SU-DHL-6 (cell line): ENCODE data around the gene VGF.

Source experiments
- H2AFZ ChIP-seq: fragments of 200-600 bp; sonication (generic); 2 replicates; pipeline ENCODE4 v1.6.1; 2014; ENCODE audit warnings: low read depth, mild to moderate bottlenecking, moderate library complexity, mixed read lengths, antibody characterized with exemption, low read length; ENCODE audit not compliant: severe bottlenecking
- H3F3A ChIP-seq: fragments of 200-600 bp; shearing (Covaris generic); 2 replicates; pipeline ENCODE4 v1.6.0; 2016; ENCODE audit warnings: antibody characterized with exemption, mild to moderate bottlenecking; ENCODE audit not compliant: insufficient read depth
- H3K27ac ChIP-seq: fragments of 200-600 bp; sonication (generic); 2 replicates; pipeline ENCODE4 v1.5.1; 2016; ENCODE audit warnings: low read depth, mild to moderate bottlenecking, low read length, moderate library complexity, mixed read lengths
- H3K27me3 ChIP-seq: fragments of 200-600 bp; sonication (generic), shearing (Covaris generic); 2 replicates; pipeline ENCODE4 v1.6.0; 2014; ENCODE audit warnings: mild to moderate bottlenecking, low read length
- H3K36me3 ChIP-seq: fragments of 200-600 bp; sonication (generic); 2 replicates; pipeline ENCODE4 v1.6.1; 2014; ENCODE audit warnings: mild to moderate bottlenecking, low read length, mixed read lengths
- H3K4me2 ChIP-seq: fragments of 300-600, 200-600 bp; shearing (Covaris generic), sonication (generic); 2 replicates; pipeline ENCODE4 v1.6.0; 2014; ENCODE audit warnings: low read length, low read depth, mild to moderate bottlenecking; ENCODE audit not compliant: poor library complexity, severe bottlenecking
- H3K4me3 ChIP-seq: fragments of 200-600 bp; sonication (generic); 2 replicates; pipeline ENCODE4 v1.5.1; 2014; ENCODE audit warnings: antibody characterized with exemption, low read length, mild to moderate bottlenecking, mixed read lengths; ENCODE audit not compliant: insufficient read depth, poor library complexity, severe bottlenecking
- H3K79me2 ChIP-seq: fragments of 200-600 bp; sonication (generic); 2 replicates; pipeline ENCODE4 v1.6.1; 2014; ENCODE audit warnings: mild to moderate bottlenecking, low read length, moderate library complexity; ENCODE audit not compliant: insufficient read depth
- H3K9ac ChIP-seq: fragments of 200-600 bp; sonication (generic); 2 replicates; pipeline ENCODE4 v1.7.0; 2014; ENCODE audit warnings: mild to moderate bottlenecking, low read length
- H3K9me2 ChIP-seq: fragments of 200-600 bp; sonication (generic); replicated peaks from 2 replicates; pipeline ENCODE4 v1.6.1; 2014; ENCODE audit warnings: low read length; ENCODE audit not compliant: insufficient read depth
- H3K9me3 ChIP-seq: fragments of 200-600 bp; sonication (generic); 2 replicates; pipeline ENCODE4 v1.6.1; 2014; ENCODE audit warnings: low read length, mixed read lengths; ENCODE audit not compliant: insufficient read depth
- H4K20me1 ChIP-seq: fragments of 200-600 bp; sonication (generic); 2 replicates; pipeline ENCODE4 v1.6.1; 2014; ENCODE audit warnings: low read depth, mild to moderate bottlenecking, antibody characterized with exemption, low read length, moderate library complexity, mixed read lengths
- EZH2phosphoT487 ChIP-seq: fragments of 200-600 bp; sonication (generic), shearing (Covaris generic); conservative IDR thresholded peaks from 2 replicates; pipeline ENCODE4 v1.6.1; 2018; ENCODE audit warnings: mild to moderate bottlenecking, antibody characterized with exemption, low read length, moderate library complexity, mixed read lengths
- TF ChIP-seq, protein P1 (sequence below): fragments of 200-600 bp; sonication (generic); IDR thresholded peaks from one replicate; pipeline ENCODE4 v1.5.1; 2017; ENCODE audit warnings: antibody characterized with exemption, mild to moderate bottlenecking, low read length, moderate library complexity; ENCODE audit not compliant: insufficient read depth, poor library complexity, severe bottlenecking

Gene VGF

DNA sequence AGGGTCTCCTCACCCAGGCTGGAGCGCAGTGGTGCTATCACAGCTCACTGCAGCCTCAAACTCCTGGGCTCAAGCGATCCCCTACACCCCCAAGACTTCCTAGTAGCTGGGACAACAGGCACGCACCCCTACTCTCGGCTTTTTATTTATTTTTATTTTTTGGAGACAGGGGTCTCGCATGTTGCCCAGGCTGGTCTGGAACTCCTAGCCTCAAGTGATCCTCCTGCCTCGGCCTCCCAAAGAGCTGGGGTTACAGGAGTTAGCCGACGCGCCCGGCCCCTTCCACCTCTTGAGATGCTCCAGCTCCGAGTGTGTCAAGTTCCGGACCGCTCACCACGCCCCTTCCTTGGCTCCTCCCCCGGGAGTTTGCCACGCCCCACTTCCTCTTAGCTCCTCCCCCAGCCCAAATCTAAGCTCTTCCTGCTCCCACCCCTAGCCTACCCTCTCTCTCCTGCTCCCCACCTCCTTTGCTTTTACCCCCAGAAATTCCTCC is 8.4 kb upstream of the VGF start:
- no peak overlapping the region for H3K4me3 ChIP-seq
- H4K20me1 ChIP-seq = no peaks in the 10 kb centered on the region
- H2AFZ ChIP-seq = no peak overlapping the region
- no peaks in the 10 kb centered on the region for H3K9me2 ChIP-seq
- H3K27me3 ChIP-seq = no peaks in the 10 kb centered on the region
- no peak overlapping the region for H3K4me2 ChIP-seq
- no peak overlapping the region for H3K27ac ChIP-seq
- H3K9ac ChIP-seq = no peak overlapping the region
- H3K36me3 ChIP-seq = no peaks in the 10 kb centered on the region
- no peaks in the 10 kb centered on the region for H3F3A ChIP-seq
- no peaks in the 10 kb centered on the region for H3K9me3 ChIP-seq
- no peaks in the 10 kb centered on the region for H3K79me2 ChIP-seq
- no peak for TF ChIP-seq EZH2phosphoT487
- TF ChIP-seq, protein P1, sequence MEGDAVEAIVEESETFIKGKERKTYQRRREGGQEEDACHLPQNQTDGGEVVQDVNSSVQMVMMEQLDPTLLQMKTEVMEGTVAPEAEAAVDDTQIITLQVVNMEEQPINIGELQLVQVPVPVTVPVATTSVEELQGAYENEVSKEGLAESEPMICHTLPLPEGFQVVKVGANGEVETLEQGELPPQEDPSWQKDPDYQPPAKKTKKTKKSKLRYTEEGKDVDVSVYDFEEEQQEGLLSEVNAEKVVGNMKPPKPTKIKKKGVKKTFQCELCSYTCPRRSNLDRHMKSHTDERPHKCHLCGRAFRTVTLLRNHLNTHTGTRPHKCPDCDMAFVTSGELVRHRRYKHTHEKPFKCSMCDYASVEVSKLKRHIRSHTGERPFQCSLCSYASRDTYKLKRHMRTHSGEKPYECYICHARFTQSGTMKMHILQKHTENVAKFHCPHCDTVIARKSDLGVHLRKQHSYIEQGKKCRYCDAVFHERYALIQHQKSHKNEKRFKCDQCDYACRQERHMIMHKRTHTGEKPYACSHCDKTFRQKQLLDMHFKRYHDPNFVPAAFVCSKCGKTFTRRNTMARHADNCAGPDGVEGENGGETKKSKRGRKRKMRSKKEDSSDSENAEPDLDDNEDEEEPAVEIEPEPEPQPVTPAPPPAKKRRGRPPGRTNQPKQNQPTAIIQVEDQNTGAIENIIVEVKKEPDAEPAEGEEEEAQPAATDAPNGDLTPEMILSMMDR = no peak

DNA sequence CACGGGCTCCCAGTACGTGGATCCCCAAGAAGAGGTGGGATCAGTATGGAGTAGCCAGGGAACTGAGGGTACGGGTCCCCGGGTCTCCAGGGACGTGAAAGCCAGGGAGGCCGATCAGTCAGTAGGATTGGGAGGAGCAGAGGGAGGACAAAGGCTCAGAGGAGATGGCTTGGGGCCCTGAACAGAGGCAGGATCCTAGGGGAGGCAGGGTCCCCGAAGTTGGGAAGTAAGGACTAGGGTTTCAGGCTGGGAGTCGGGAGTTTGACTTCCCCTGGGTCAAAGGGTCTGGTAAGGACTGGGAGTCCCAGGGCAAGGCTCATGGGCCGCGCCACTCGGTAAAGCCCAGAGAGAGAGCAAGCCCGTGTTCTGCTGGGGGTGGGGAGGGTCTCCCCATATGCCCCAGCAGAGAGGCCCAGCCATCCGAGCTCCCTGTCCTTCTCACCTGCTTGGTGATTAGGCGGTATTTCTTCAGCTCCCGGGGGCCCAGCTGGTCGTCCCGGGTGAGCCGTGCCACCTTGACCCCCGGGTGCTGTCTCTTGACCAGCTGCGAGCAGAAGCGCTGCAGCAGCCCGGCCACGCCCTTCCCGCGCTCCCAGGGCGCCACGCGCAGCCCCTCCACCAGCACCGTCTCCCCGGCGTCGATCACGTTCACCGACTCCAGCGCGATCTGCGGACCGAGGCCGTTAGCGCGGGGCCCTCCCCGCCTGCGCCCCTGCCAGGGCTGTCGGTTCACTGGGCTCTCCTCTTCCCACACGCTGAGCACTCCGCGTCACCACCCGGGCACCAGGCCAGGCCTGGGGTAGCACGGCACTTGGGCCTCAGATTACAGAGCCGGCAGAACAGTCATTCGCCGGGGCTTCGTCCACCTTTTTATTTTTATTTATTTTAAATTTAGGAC is 7.7 kb upstream of the VGF start:
- no peak overlapping the region for H2AFZ ChIP-seq
- no peaks in the 10 kb centered on the region for H3K79me2 ChIP-seq
- no peaks in the 10 kb centered on the region for H3F3A ChIP-seq
- H3K27me3 ChIP-seq = no peaks in the 10 kb centered on the region
- TF ChIP-seq EZH2phosphoT487 = no peak
- TF ChIP-seq, protein P1 = no peak
- H3K36me3 ChIP-seq = no peaks in the 10 kb centered on the region
- H3K4me2 ChIP-seq = no peak overlapping the region
- H4K20me1 ChIP-seq = no peaks in the 10 kb centered on the region
- H3K9me2 ChIP-seq = no peaks in the 10 kb centered on the region
- H3K9ac ChIP-seq = no peak overlapping the region
- no peaks in the 10 kb centered on the region for H3K9me3 ChIP-seq
- H3K4me3 ChIP-seq = no peak overlapping the region
- H3K27ac ChIP-seq = no peak overlapping the region

DNA sequence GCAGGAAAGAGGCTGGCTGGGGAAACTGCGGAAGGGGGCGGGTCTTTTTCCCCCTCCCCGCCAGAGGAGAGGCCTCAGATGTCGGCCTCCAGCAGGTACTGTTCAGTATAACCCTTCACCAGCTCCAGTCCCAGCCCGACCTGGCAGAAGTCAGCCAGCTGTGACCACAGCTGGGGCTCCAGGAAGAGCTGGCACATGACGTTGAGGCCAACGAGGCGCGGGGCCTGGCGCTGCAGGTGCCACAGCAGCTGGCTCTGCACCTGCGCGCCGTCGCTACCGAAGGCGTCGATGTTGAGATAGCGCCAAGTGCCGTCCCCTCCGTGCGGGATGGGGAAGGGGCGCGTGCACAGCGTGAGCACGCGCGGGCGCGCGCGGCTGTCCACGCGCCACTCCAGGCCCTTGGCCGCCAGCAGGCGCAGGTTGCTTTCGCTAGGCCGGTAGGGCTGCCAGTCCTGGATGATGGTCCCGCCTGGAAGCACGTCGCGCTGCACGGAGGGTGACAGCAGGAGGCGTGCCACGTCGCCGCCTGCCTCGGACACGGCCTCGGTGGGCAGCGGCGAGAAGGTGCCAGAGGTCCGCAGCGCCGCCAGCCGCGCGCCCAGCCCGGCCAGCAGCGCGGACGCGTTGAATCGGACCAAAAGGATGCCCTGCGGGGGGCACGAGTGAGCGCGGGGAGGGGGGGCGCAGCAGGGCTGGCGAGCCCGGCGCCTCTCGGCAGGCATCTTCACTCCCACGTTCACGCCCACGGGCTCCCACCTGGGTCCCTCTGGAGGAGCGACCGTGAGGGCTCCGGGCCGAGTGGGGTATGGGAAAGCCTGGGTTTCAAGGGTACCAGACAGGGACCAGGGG is 6.9 kb upstream of the VGF start:
- no peaks in the 10 kb centered on the region for H3F3A ChIP-seq
- H3K27ac ChIP-seq = no peak overlapping the region
- no peaks in the 10 kb centered on the region for H4K20me1 ChIP-seq
- H3K27me3 ChIP-seq = no peaks in the 10 kb centered on the region
- H3K4me3 ChIP-seq = no peak overlapping the region
- H3K4me2 ChIP-seq = no peak overlapping the region
- no peaks in the 10 kb centered on the region for H3K36me3 ChIP-seq
- TF ChIP-seq EZH2phosphoT487 = no peak
- TF ChIP-seq, protein P1 = no peak
- no peaks in the 10 kb centered on the region for H3K9me2 ChIP-seq
- no peaks in the 10 kb centered on the region for H3K79me2 ChIP-seq
- H2AFZ ChIP-seq = no peak overlapping the region
- H3K9me3 ChIP-seq = no peaks in the 10 kb centered on the region
- H3K9ac ChIP-seq = no peak overlapping the region
